Endothelial cell of umbilical vein (primary cell): ENCODE measurements around the gene EIF2S1. TPM values are rescaled to one million over a fixed set of nuclear protein-coding genes. Genes with fewer than 3 reads are reported as not detected.

Experiments used
- BruUV-seq: library from RNA; stranded (reverse); fragments of 400-500 nt; replicated peaks from 2 replicates; lab custom pipeline; 2021; lab: Mats Ljungman, UMichigan
- CTCF ChIA-PET: fragments of 300-600, 350-600 bp; sonication (Branson Sonifier 250); formaldehyde crosslinking; loops from one replicate; lab custom pipeline; 2021; ENCODE audit warnings: antibody characterized with exemption, inconsistent platforms; lab: Charles Lee
- POLR2A ChIA-PET: fragments of 300-600, 350-600 bp; sonication (Branson Sonifier 250); formaldehyde crosslinking; loops from one replicate; lab custom pipeline; 2021; ENCODE audit warnings: antibody characterized with exemption, inconsistent platforms; lab: Charles Lee
- DNase-seq: peaks from one replicate; pipeline ENCODE4 v3.0.0-alpha.2; 2011; ENCODE audit warnings: low read depth, low spot score
- FAIRE-seq: peaks from 2 replicates; lab custom pipeline; 2011; peaks lifted over from hg19 to GRCh38; lab: Jason Lieb, UNC
- H2AFZ ChIP-seq: 2 replicates; pipeline ENCODE4 v1.6.0; 2012; ENCODE audit warnings: low read depth, low read length, control low read depth, inconsistent platforms
- H3K27ac ChIP-seq: 2 replicates; pipeline ENCODE4 v1.5.1; 2011; ENCODE audit warnings: low read depth, mild to moderate bottlenecking, control low read depth, low read length, moderate library complexity; ENCODE audit not compliant: insufficient read depth
- H3K27me3 ChIP-seq, 2 experiments: 2 replicates each; pipeline versions ENCODE4 v1.6.0 to v1.6.1; 2011; ENCODE audit warnings: low read length in 2 of 2, mixed read lengths in 1 of 2; ENCODE audit not compliant: control insufficient read depth in 2 of 2, insufficient read depth in 2 of 2
- H3K36me3 ChIP-seq, 2 experiments: 2 replicates in 1 of 2; 3 replicates in 1 of 2; pipeline ENCODE4 v1.5.1; 2011; ENCODE audit warnings: low read length in 2 of 2, mild to moderate bottlenecking in 1 of 2, moderate library complexity in 1 of 2; ENCODE audit not compliant: control insufficient read depth in 2 of 2, insufficient read depth in 2 of 2; ENCODE audit errors: extremely low read depth in 1 of 2
- H3K4me1 ChIP-seq: 3 replicates; pipeline ENCODE4 v1.5.1; 2011; ENCODE audit warnings: mild to moderate bottlenecking, low read length; ENCODE audit not compliant: control insufficient read depth, insufficient read depth; ENCODE audit errors: extremely low read depth
- H3K4me2 ChIP-seq: 2 replicates; pipeline ENCODE4 v1.6.1; 2011; ENCODE audit warnings: low read length, control low read depth, mixed read lengths; ENCODE audit not compliant: insufficient read depth
- H3K4me3 ChIP-seq, 3 experiments: fragments of 200-600 bp in 1 of 3; sonication (generic), shearing (Covaris generic) in 1 of 3; replicated peaks in 1 of 3; 2 replicates each; pipeline ENCODE4 v1.5.1; 2011 to 2016; ENCODE audit warnings: control low read depth in 3 of 3, low read length in 3 of 3, mild to moderate bottlenecking in 2 of 3, inconsistent platforms in 1 of 3, low read depth in 1 of 3, moderate library complexity in 1 of 3; ENCODE audit not compliant: insufficient read depth in 1 of 3
- H3K79me2 ChIP-seq: 2 replicates; pipeline ENCODE4 v1.6.0; 2012; ENCODE audit warnings: low read length, inconsistent platforms; ENCODE audit not compliant: control insufficient read depth, insufficient read depth
- H3K9ac ChIP-seq: replicated peaks from 2 replicates; pipeline ENCODE3; 2011; ENCODE audit warnings: low read length, control low read depth; ENCODE audit not compliant: insufficient read depth; ENCODE audit errors: extremely low read depth
- H3K9me1 ChIP-seq: replicated peaks from 3 replicates; pipeline ENCODE4 v1.6.0; 2011; ENCODE audit warnings: mild to moderate bottlenecking, low read length; ENCODE audit not compliant: control insufficient read depth, insufficient read depth; ENCODE audit errors: extremely low read depth
- H3K9me3 ChIP-seq: replicated peaks from 2 replicates; pipeline ENCODE4 v1.5.1; 2012; ENCODE audit warnings: low read length, inconsistent platforms; ENCODE audit not compliant: control insufficient read depth, insufficient read depth
- H4K20me1 ChIP-seq: replicated peaks from 2 replicates; pipeline ENCODE3; 2011; ENCODE audit warnings: mild to moderate bottlenecking, low read length; ENCODE audit not compliant: control insufficient read depth, insufficient read depth; ENCODE audit errors: extremely low read depth
- EZH2 ChIP-seq: IDR thresholded peaks from 2 replicates; pipeline ENCODE4 v1.6.1; 2012; ENCODE audit warnings: borderline replicate concordance, low read depth, mild to moderate bottlenecking, moderate library complexity, low read length, inconsistent platforms; ENCODE audit not compliant: severe bottlenecking
- FOS ChIP-seq: IDR thresholded peaks from 2 replicates; pipeline ENCODE4 v1.6.1; 2011; ENCODE audit warnings: mild to moderate bottlenecking, low read length, moderate library complexity, borderline replicate concordance; ENCODE audit not compliant: insufficient read depth
- GATA2 ChIP-seq: IDR thresholded peaks from 2 replicates; pipeline ENCODE4 v1.7.0; 2011; ENCODE audit warnings: low read depth, mild to moderate bottlenecking, moderate library complexity, mixed read lengths, low read length; ENCODE audit not compliant: insufficient read length, insufficient read depth
- JUN ChIP-seq: IDR thresholded peaks from 2 replicates; pipeline ENCODE4 v1.6.1; 2011; ENCODE audit warnings: borderline replicate concordance, low read depth; ENCODE audit not compliant: insufficient read length, insufficient read depth
- MYC ChIP-seq: IDR thresholded peaks from one replicate; pipeline ENCODE4 v1.6.1; 2011; ENCODE audit warnings: mild to moderate bottlenecking, low read depth, low read length
- POLR2A ChIP-seq: IDR thresholded peaks from 2 replicates; pipeline ENCODE4 v1.6.1; 2012; ENCODE audit warnings: low read depth, mild to moderate bottlenecking, control low read depth, low read length
- POLR2AphosphoS5 ChIP-seq: IDR thresholded peaks from 2 replicates; pipeline ENCODE4 v1.6.1; 2012; ENCODE audit warnings: low read depth, mild to moderate bottlenecking, control low read depth, low read length, moderate library complexity; ENCODE audit not compliant: insufficient read depth
- dilution Hi-C: fragments of 300-500 bp; cut with MboI; formaldehyde crosslinking; loops from one replicate; pipeline ENCODE4 v1.15.0; 2019; ENCODE audit warnings: low sequenced_read_pairs; ENCODE audit not compliant: extremely low pct_ligation_motif_present
- intact Hi-C: fragments of 100-400 bp; cut with micrococcal nuclease; formaldehyde crosslinking; loops from one replicate; pipeline ENCODE4 v1.10.0; 2022
- polyA plus RNA-seq, 4 experiments: library from polyadenylated mRNA; depleted of rRNA in 3 of 4; stranded (reverse) in 3 of 4; unstranded in 1 of 4; fragments of >200 nt; gene quantifications; 2 replicates each; pipeline versions ENCODE4 v1.2.1 to v1.2.3, GENCODE V29; 2011 to 2012; ENCODE audit warnings: missing spikeins in 1 of 4
- total RNA-seq: library from RNA; stranded (reverse); gene quantifications from 2 replicates; pipeline ENCODE4 v1.2.3, GENCODE V29; 2021
- TF ChIP-seq, protein P1 (sequence below), 2 donors: IDR thresholded peaks; 1 replicate in 1 of 2; 2 replicates in 1 of 2; pipeline ENCODE4 v1.5.1; 2011; ENCODE audit warnings: low read length in 2 of 2, mild to moderate bottlenecking in 2 of 2, moderate library complexity in 2 of 2, control low read depth in 1 of 2, inconsistent platforms in 1 of 2, low read depth in 1 of 2; ENCODE audit not compliant: insufficient read depth in 1 of 2; ENCODE audit errors: extremely low read depth in 1 of 2
- TF ChIP-seq, protein P2 (sequence below): IDR thresholded peaks from 2 replicates; pipeline ENCODE4 v1.6.1; 2011; ENCODE audit not compliant: insufficient read depth, insufficient read length

Gene EIF2S1
- total and polyA plus RNA-seq, 2 donors (not counting 3 experiments of a cell fraction or from before 2014, with no cell fraction given) = 36.8 to 135 TPM

DNA sequence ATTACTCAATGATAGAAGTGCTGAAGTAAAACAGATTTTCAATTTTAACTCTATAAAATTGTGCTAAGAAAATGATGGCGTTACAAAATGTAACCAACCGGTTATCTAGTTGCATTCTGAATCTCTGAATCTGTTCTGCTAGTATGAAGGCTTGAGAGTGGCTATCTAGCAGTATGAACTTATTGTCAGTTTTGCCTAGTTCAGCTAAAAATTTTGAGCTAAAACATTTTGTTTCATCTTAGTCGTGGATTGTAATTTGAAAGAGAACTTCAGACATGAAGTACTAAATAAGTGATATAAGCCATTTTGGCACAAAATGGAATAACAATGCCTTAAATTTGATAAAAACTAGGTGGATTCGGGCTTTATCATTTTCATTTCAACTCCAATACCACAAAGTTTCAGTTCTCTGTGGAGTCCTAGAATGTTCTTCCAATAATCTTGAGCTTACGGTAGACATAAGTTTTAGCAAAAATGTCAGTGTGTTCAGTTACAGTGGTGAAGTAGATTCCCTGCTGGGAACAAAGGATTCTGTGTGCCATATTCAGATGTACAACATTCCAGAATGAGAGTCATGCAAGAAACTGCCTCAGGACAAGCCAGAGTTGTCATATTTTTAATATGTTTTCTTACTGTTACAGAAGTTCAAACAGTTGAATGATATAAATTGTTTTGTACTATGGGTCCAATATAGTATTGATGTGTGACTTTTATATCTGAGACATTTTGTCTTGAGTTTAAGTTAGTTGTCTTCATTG, 28.6 kb upstream of the EIF2S1 start:
- ChIA-PET POLR2A (no interaction called here), CTCF (interaction anchor here (0.8 to 2.1 kb wide), 3 partner anchors 46 to 972 kb away, joined by 3 to 6 read pairs (median 4); no protein-coding TSS in a partner anchor)
- H3K79me2 ChIP-seq = no peaks in the 10 kb centered on the region
- FAIRE-seq = no peak
- H3K27me3 ChIP-seq = no peaks in the 10 kb centered on the region
- peaks cover 8 to 17% of the 10 kb centered on the region in 2 experiments for H3K36me3 ChIP-seq
- TF ChIP-seq POLR2A (no peak), EZH2 (no peak), JUN (no peak), FOS (no peak), MYC (no peak), POLR2AphosphoS5 (no peak), GATA2 (no peak)
- TF ChIP-seq, protein P1, sequence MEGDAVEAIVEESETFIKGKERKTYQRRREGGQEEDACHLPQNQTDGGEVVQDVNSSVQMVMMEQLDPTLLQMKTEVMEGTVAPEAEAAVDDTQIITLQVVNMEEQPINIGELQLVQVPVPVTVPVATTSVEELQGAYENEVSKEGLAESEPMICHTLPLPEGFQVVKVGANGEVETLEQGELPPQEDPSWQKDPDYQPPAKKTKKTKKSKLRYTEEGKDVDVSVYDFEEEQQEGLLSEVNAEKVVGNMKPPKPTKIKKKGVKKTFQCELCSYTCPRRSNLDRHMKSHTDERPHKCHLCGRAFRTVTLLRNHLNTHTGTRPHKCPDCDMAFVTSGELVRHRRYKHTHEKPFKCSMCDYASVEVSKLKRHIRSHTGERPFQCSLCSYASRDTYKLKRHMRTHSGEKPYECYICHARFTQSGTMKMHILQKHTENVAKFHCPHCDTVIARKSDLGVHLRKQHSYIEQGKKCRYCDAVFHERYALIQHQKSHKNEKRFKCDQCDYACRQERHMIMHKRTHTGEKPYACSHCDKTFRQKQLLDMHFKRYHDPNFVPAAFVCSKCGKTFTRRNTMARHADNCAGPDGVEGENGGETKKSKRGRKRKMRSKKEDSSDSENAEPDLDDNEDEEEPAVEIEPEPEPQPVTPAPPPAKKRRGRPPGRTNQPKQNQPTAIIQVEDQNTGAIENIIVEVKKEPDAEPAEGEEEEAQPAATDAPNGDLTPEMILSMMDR (IDR thresholded peaks at IDR 0.05; ENCODE audit: extremely low read depth in 1 of 2, insufficient read depth in 1 of 2, low read depth in 1 of 2, low read length in 2 of 2) = no peak
- TF ChIP-seq, protein P2, sequence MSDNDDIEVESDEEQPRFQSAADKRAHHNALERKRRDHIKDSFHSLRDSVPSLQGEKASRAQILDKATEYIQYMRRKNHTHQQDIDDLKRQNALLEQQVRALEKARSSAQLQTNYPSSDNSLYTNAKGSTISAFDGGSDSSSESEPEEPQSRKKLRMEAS = no peak
- no peaks in the 10 kb centered on the region for H3K4me1 ChIP-seq
- intact Hi-C loops = no loop called here
- dilution Hi-C loops = no loop called here
- no peak overlapping the region for H2AFZ ChIP-seq
- no peaks in the 10 kb centered on the region for H3K9me1 ChIP-seq
- H4K20me1 ChIP-seq = no peaks in the 10 kb centered on the region
- BruUV-seq = no TSS peak
- no peak overlapping the region for H3K4me2 ChIP-seq
- H3K9ac ChIP-seq = no peak overlapping the region
- no peak overlapping the region for H3K27ac ChIP-seq
- H3K9me3 ChIP-seq = no peaks in the 10 kb centered on the region
- no peak for DNase-seq
- no peak overlapping the region for H3K4me3 ChIP-seq
